Ectodermal cell (in vitro differentiated cells): ENCODE data around the gene CLEC16A.
"Not testable (repeated sequence)": the region's sequence is repeated elsewhere in the genome, so short reads cannot be mapped to it uniquely, and the experiment has no call there.

ENCODE experiments used
- H3K27ac ChIP-seq: 2 replicates; pipeline ENCODE4 v1.7.0; 2013; ENCODE audit warnings: mild to moderate bottlenecking, low read depth, low read length; ENCODE audit not compliant: insufficient read depth, poor library complexity, severe bottlenecking
- H3K27me3 ChIP-seq: 2 replicates; pipeline ENCODE4 v1.7.0; 2013; ENCODE audit warnings: mild to moderate bottlenecking, low read length; ENCODE audit not compliant: insufficient read depth, control insufficient read depth, poor library complexity, severe bottlenecking
- H3K36me3 ChIP-seq: one replicate; pipeline ENCODE4 v1.7.0; 2013; ENCODE audit warnings: low read length; ENCODE audit not compliant: control insufficient read depth, insufficient read depth
- H3K4me1 ChIP-seq: one replicate; pipeline ENCODE4 v1.7.0; 2013; ENCODE audit warnings: low read length; ENCODE audit not compliant: control insufficient read depth, insufficient read depth
- H3K4me3 ChIP-seq: 2 replicates; pipeline ENCODE4 v1.7.0; 2013; ENCODE audit warnings: low read depth, low read length, control low read depth; ENCODE audit not compliant: insufficient read depth
- H3K9me3 ChIP-seq: 2 replicates; pipeline ENCODE4 v1.7.0; 2013; ENCODE audit warnings: mild to moderate bottlenecking, low read length, moderate library complexity; ENCODE audit not compliant: control insufficient read depth
- WGBS, 2 experiments: methylation state at CpG; one replicate each; pipeline ENCODE4 v1.1.7; 2013; ENCODE audit warnings: missing lambda C conversion rate in 2 of 2; 5-methylcytosine and 5-hydroxymethylcytosine counted together

The CLEC16A gene

GRCh38 chr16:11103301-11103700 lies 158.9 kb downstream of the CLEC16A start:
- 91 to 94% methylated on average over 5 of the region's 5 CpGs for WGBS, 2 experiments
- H3K27me3 ChIP-seq, H3K4me1 ChIP-seq, H3K4me3 ChIP-seq, H3K9me3 ChIP-seq, H3K36me3 ChIP-seq, H3K27ac ChIP-seq: not testable (repeated sequence)

- Histone ChIP-seq H3K4me3 (no peak overlapping the region), H3K4me1 (no peaks in the 10 kb centered on the region), H3K9me3 (no peaks in the 10 kb centered on the region), H3K27ac (no peak overlapping the region), H3K36me3 (no peaks in the 10 kb centered on the region), H3K27me3 (no peaks in the 10 kb centered on the region)
- WGBS, 2 experiments, result 85 to 87% methylated on average over 4 of the region's 4 CpGs
These were observed 160.0 kb downstream of the CLEC16A start for GRCh38 chr16:11104168-11105037.

- 82 to 83% methylated on average over 7 of the region's 7 CpGs for WGBS, 2 experiments
- H3K27ac ChIP-seq, result no peak overlapping the region
- H3K27me3 ChIP-seq, result no peaks in the 10 kb centered on the region
- no peaks in the 10 kb centered on the region for H3K9me3 ChIP-seq
- H3K4me1 ChIP-seq, result no peaks in the 10 kb centered on the region
- no peak overlapping the region for H3K4me3 ChIP-seq
- H3K36me3 ChIP-seq, result no peaks in the 10 kb centered on the region
These were observed 160.9 kb downstream of the CLEC16A start for GRCh38 chr16:11105038-11105903.

GRCh38 chr16:11106726-11107125 lies 162.4 kb downstream of the CLEC16A start:
- 91 to 94% methylated on average over 6 of the region's 6 CpGs for WGBS, 2 experiments
- Histone ChIP-seq H3K4me1 (no peaks in the 10 kb centered on the region), H3K27ac (no peak overlapping the region), H3K36me3 (no peaks in the 10 kb centered on the region), H3K27me3 (no peaks in the 10 kb centered on the region), H3K4me3 (no peak overlapping the region), H3K9me3 (no peaks in the 10 kb centered on the region)

DNA sequence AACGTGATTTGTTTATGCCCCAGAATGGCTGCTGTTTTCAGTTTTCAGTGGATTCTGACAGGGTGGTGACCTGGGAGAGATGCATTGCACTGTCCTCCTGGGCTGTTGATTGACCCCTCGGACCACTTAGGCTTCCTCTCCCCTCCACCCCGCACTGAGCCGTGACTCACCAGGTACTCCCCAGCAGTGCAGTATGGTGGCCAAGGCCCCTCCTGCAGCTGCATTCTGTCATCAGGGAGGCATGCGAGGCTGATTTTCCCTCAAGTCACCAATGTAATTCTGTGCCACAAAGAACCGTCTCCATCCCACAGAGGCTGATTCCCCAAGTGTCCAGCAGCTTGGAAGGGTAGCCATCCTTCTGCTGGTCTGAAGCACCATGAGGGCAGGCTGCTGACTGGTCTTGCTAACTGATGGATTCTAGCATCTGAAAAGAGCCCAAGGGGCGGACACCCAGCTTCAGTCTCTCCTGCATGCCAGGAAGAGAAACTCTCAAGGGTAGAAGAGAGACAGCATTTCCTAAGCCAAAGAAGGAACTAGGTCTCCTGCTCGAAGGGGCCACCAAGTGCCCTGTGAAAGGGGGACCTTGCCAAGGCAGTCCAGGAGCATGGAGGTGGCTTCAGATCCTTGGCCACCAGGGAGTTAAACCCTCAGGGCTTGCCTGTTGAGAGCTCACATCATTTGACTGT lies 163.6 kb downstream of the CLEC16A start:
- H3K4me3 ChIP-seq, result no peak overlapping the region
- no peaks in the 10 kb centered on the region for H3K36me3 ChIP-seq
- no peaks in the 10 kb centered on the region for H3K9me3 ChIP-seq
- WGBS, 2 experiments, result 92 to 93% methylated on average over 8 of the region's 8 CpGs
- no peaks in the 10 kb centered on the region for H3K4me1 ChIP-seq
- no peaks in the 10 kb centered on the region for H3K27me3 ChIP-seq
- H3K27ac ChIP-seq, result no peak overlapping the region

- Histone ChIP-seq H3K9me3 (no peaks in the 10 kb centered on the region), H3K36me3 (no peaks in the 10 kb centered on the region), H3K4me3 (no peak overlapping the region), H3K4me1 (no peaks in the 10 kb centered on the region), H3K27ac (no peak overlapping the region), H3K27me3 (no peaks in the 10 kb centered on the region)
These were observed 164.1 kb downstream of the CLEC16A start for GRCh38 chr16:11108466-11108805.

DNA sequence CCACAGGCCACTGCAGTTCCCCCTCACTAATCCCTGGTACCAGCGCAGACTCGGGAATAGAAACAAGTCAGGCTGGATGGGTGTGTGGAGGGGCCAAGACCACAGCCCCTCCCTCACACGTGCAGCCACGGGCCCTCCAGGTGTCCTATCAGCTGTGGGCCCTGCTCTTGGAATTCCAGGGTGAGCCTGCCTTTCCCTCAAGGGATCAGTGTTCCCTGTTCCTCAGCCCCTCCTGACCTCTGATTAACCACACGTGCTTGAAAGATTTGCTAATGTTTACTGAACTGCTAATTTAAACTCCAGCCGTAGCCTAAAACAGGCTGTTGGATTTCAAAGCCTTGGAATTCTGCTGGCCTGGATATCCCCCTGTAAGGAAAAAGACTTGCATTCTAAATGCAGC lies 165.2 kb downstream of the CLEC16A start:
- Histone ChIP-seq H3K4me1 (no peaks in the 10 kb centered on the region), H3K4me3 (no peak overlapping the region), H3K36me3 (no peaks in the 10 kb centered on the region), H3K27me3 (no peaks in the 10 kb centered on the region), H3K9me3 (no peaks in the 10 kb centered on the region), H3K27ac (no peak overlapping the region)
- 70 to 74% methylated on average over 6 of the region's 6 CpGs for WGBS, 2 experiments

GRCh38 chr16:11111150-11111549 lies 166.8 kb downstream of the CLEC16A start:
- 95 to 100% methylated on average over 1 of the region's 1 CpG for WGBS, 2 experiments
- no peak overlapping the region for H3K27ac ChIP-seq
- H3K4me1 ChIP-seq, result no peaks in the 10 kb centered on the region
- H3K36me3 ChIP-seq, result no peaks in the 10 kb centered on the region
- no peaks in the 10 kb centered on the region for H3K27me3 ChIP-seq
- no peaks in the 10 kb centered on the region for H3K9me3 ChIP-seq
- H3K4me3 ChIP-seq, result no peak overlapping the region

DNA sequence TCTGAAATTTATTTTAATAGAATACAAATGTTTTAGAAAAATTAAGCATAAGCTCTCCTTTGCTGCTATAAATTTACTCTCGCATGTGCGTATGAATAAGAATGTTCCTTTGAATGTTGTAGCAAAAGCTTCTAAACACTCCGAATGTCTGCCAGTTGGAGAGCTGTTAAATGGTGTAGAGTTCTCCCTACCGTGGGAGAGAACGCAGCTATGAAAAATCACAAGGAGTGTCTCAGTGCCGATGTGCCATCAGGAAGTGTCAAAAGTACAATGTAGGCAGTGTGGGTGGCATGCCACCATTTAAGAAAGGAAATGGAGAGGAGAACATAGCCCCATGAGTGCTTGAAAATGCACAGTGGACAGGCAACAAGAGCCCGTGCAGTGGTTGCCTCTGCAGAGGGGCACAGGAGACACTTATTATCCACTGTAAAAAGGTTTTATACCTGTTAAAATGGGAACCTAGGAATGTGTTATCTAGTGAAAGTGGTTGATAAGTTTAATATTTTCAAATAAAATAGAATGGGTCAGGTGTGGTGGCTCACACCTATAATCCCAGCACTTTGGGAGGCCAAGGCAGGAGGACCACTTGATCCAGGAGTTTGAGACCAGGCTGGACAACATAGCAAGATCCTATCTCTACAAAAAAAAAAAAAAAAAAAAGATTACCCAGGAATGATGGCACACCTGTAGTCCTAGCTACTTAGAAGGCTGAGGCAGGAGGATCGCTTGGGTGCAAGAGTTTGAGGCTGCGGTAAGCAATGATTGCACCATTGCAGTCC lies 167.7 kb downstream of the CLEC16A start:
- Histone ChIP-seq H3K4me3 (no peak overlapping the region), H3K27ac (no peak overlapping the region), H3K36me3 (no peaks in the 10 kb centered on the region), H3K27me3 (no peaks in the 10 kb centered on the region), H3K9me3 (no peaks in the 10 kb centered on the region), H3K4me1 (no peaks in the 10 kb centered on the region)
- WGBS, 2 experiments, result 85 to 86% methylated on average over 9 of the region's 9 CpGs
